Lung microvascular endothelial cell (primary cell): ENCODE data around the gene FER. TPM values are rescaled to one million over a fixed set of nuclear protein-coding genes. Genes with fewer than 3 reads are reported as not detected.
"Not testable (repeated sequence)": the region's sequence is repeated elsewhere in the genome, so short reads cannot be mapped to it uniquely, and the experiment has no call there.

Experiments
- DNase-seq, 2 donors: peaks; one replicate each; pipeline versions ENCODE4 v3.0.0 to v3.0.0-alpha.2; 2010; ENCODE audit warnings: low read depth in 2 of 2
- total RNA-seq: library from RNA; depleted of rRNA; stranded (reverse); fragments of >200 nt; gene quantifications from 2 replicates; pipeline ENCODE4 v1.2.1, GENCODE V29; 2014

FER gene
- total RNA-seq, 1 donor from 2014 or later = 18.3 TPM

- no peak for DNase-seq
These were observed 282.9 kb downstream of the FER start for GRCh38 chr5:109030360-109031143.

GRCh38 chr5:109034306-109034705 lies 286.6 kb downstream of the FER start:
- DNase-seq = no peak

- no peak for DNase-seq
These were observed 287.7 kb downstream of the FER start for GRCh38 chr5:109035436-109035835.

DNA sequence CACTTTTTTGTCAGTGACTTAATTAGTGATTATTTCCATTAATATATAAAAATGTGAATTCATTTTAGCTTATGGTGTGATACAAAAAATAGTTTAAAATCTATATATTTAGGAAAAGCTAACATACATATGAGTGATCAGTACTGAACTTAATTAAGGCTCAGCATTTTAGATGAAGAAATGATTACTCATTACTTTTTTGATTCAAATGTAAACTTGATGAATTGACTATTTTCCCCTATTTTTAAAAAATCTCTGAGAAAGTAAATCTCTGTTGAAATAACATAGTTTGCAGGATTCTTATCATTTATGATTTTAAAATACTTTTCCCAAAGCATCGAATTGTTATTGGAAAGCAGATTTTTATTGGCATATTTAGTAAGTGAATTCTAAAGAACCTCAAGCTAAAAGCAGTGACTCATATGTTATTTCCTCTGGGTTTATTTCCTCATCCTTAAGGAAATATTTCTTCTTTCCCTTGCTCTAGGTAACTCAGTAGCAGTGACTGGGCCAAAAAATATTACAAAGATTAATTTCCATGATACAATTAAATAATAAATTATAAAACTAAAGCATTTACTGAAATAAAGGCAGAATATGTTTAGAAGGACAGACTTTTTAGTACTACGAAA lies 290.6 kb downstream of the FER start:
- peak in 1 of 2 donors; percentile 46 for DNase-seq

DNA sequence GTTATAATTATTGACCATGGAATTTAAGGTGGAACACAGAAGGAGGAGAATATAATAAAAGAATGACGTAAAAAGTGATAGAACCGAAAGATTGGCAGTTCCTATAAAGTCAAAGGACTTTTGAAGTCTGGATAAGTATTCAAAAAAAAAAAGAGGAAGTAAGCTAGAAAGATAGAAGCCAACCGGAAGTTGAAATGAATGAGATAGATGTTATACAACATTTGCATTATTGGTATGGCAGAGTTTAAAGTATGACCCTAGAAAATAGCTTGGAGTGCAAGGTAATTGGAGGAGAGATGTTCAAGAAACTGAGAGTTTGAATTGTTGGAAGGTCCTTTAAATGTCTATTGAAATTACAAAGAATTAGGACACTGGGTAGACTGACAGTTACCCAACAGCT lies 293.6 kb downstream of the FER start:
- no peak for DNase-seq

- DNase-seq = no peak
These were observed 298.0 kb downstream of the FER start for GRCh38 chr5:109045710-109046109.

- no peak for DNase-seq
These were observed 301.9 kb downstream of the FER start for GRCh38 chr5:109049565-109049964.

GRCh38 chr5:109050321-109050720 lies 302.6 kb downstream of the FER start:
- DNase-seq = not testable (repeated sequence)

DNA sequence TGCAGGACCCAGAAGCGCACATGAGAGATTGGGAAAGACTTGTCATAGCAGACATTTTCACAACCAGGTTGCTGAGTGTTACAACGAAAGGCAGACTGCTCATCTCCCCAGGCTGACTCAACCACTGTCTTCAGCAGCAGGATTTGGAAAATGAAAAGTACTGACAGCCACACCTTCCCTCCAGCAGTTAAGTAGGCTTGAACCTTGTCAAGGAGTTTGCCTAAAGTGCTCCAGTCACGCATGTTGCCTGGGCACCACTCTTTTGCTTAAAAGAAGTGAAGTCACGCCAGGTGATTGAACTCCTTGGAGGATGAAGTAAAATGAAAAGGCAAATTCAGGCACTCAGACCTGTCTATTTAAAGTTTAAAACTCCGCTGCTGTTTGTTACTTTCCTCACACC lies 304.5 kb downstream of the FER start:
- DNase-seq = not testable (repeated sequence)

- peak in 1 of 2 donors; percentile 2 for DNase-seq
These were observed 306.3 kb downstream of the FER start for GRCh38 chr5:109053995-109054417.

DNA sequence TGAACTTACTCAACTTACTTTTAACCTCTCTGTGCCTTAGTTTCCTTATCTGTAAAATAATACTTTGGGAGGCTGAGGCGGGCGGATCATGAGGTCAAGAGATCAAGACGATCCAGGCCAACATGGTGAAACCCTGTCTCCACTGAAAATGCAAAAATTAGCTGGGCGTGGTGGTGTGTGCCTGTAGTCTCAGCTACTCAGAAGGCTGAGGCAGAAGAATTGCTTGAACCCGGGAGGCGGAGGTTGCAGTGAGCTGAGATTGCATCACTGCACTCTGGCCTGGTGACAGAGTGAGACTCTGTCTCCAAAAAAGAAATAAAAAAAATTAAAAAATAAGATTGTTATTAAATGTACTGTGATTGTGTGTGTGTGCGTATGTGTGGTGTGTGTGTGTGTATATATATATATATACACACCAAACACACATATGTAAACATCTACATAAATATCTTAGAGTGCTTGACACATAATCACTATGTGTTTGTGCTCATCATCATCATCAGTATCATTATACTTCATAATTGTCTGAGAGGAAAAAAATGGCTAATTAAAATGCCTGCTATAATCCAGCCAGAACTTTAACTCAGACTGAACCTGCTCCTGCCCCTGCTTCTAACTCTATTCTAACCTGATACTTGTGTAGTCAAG lies 312.8 kb downstream of the FER start:
- DNase-seq = no peak

DNA sequence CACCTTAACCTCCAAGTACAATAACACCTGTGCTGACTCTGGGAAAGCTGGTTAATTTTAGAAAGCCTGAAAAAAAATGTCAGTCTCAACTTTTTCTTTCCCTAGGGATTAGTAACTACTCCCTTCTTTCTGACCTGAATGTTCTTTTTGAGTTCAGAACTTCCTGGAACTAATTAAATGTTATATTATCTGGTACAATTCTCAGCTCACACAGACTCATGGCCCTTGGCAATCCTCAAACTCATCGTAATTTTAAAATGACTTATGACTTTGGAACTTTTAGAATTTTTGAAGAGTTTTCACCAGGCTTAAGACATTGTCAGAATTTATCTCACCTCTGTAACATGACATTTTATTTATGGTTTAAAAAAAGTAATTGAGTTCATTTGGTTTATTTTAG lies 315.0 kb downstream of the FER start:
- DNase-seq = no peak

GRCh38 chr5:109063223-109063622 lies 315.5 kb downstream of the FER start:
- no peak for DNase-seq

DNA sequence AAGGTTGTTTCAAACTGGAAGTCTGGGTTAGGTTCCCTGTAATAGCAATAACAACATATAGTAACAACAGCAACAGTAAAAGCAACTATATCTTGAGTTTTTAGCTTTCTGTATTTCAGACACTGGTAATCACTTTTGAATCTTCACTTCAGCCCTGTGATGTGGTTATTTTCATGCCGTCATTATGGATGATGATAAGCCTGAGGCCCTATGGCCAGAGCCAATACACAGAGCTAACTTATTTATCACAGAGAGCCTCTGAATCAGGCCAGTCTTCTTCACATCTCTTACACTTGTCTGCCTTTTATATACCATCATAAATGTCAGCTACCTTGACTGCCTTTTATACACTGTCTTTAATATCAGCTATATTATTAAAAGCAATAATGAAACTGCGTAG lies 329.0 kb downstream of the FER start:
- no peak for DNase-seq

DNA sequence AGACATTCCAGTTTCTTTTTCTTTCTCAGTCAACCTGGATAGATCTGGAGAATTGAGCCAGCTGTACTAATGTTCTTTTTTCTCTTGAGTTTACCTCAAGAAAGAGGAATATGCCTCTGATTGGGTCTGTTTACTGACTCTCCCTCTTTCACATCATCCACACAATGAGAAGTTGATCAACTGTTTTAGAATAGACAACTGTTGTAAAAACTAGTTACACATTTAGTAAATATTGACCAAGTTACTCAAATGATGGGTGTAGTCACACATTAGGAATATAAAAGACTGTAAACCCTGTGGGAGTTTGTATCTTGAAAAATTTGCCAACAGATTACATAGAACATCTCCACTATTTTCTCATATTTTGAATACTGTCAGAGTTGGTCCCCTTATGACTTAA lies 330.8 kb downstream of the FER start:
- no peak for DNase-seq

DNA sequence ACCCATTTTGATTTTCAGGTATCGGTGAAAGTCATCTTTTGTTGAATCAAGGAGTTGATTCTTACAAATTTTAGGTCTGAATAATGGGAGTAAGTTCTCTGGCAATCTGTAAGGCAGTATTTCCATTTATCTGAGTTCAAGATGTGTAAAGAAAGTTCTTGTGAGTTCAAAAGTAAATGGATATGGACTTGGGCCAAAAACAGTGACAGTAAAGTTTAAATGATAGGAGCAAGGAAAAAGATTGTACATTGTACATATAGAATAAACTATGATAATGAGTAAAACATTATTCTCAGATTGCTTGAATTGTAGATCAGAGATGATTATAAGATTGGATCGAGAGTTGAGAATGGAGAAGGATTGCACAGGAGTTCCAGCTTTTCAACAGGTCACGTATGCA lies 332.8 kb downstream of the FER start:
- DNase-seq = no peak

- no peak for DNase-seq
These were observed 333.2 kb downstream of the FER start for GRCh38 chr5:109080896-109081295.

DNA sequence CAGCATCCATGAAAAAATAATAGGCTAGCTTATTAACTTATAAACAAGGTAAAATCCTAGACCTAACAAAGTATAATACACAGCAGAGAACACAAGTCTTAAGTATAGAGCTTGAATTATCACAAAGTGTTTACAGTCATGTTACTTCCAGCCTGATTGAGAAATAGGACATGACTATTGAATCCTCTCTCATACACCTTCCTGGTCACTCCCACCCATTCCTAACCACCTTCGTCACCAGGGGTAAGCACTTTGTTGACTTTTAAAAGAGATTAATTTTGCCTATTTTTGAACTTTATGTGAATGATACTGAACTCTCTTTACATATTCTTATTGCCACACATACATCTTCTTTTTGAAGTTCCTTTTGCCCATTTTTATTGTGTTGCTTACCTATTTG lies 336.2 kb downstream of the FER start:
- DNase-seq = no peak

DNA sequence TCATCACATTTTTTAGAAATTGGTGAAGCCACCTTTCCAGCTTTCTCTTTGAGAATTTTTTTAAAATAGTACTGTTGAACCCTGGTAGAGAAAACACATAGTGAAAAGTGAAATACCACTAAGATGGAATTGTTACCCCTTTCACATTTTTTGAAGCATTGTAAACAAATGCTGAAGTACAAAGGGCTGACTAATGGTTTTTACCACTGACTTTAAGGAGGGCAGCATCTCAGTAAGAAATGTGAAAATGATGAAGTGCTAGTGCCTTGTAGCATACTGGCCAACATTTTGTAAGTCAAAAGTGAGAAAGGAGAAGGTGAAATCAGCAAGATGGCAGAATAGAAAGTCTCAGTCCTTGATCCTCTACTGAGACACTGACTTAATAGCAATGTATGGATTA lies 341.5 kb downstream of the FER start:
- no peak for DNase-seq

GRCh38 chr5:109099081-109099480 lies 351.4 kb downstream of the FER start:
- no peak for DNase-seq

- DNase-seq = no peak
These were observed 353.3 kb downstream of the FER start for GRCh38 chr5:109100971-109101370.

- no peak for DNase-seq
These were observed 354.5 kb downstream of the FER start for GRCh38 chr5:109102096-109102690.
